ENCODE data around the gene ANAPC16.
"Not testable (repeated sequence)": the region's sequence is repeated elsewhere in the genome, so short reads cannot be mapped to it uniquely, and the experiment has no call there.

ANAPC16 gene

GRCh38 chr10:72206511-72207229 is 9.1 kb upstream of the ANAPC16 start:
- no peak overlapping the region for H3K4me3 ChIP-seq (ENCODE audit: low read depth, low read length)
- no peak for TF ChIP-seq CTCF (IDR thresholded peaks at IDR 0.05; ENCODE audit: insufficient read depth, low read depth, low read length, missing control alignments)
- no peak for DNase-seq (ENCODE audit: low read depth)

- not testable (repeated sequence) for DNase-seq (ENCODE audit: low read depth); H3K4me3 ChIP-seq (ENCODE audit: low read depth, low read length)
Observed at GRCh38 chr10:72208526-72208925, 7.3 kb upstream of the ANAPC16 start.

GRCh38 chr10:72211381-72211780 is 4.4 kb upstream of the ANAPC16 start:
- not testable (repeated sequence) for DNase-seq (ENCODE audit: low read depth); H3K4me3 ChIP-seq (ENCODE audit: low read depth, low read length)

- H3K4me3 ChIP-seq (ENCODE audit: low read depth, low read length); DNase-seq (ENCODE audit: low read depth): not testable (repeated sequence)
Observed at GRCh38 chr10:72211832-72212231, 4.0 kb upstream of the ANAPC16 start.

GRCh38 chr10:72218325-72218724 is 2.5 kb downstream of the ANAPC16 start:
- H3K4me3 ChIP-seq (ENCODE audit: low read depth, low read length): peak overlapping the region; percentile 90
- no peak for TF ChIP-seq CTCF (IDR thresholded peaks at IDR 0.05; ENCODE audit: insufficient read depth, low read depth, low read length, missing control alignments)
- peak; percentile 49 for DNase-seq (ENCODE audit: low read depth)

- no peak for DNase-seq (ENCODE audit: low read depth)
- TF ChIP-seq CTCF (IDR thresholded peaks at IDR 0.05; ENCODE audit: insufficient read depth, low read depth, low read length, missing control alignments): no peak
- H3K4me3 ChIP-seq (ENCODE audit: low read depth, low read length): peak overlapping the region; percentile 90
Observed at GRCh38 chr10:72218726-72219125, 2.9 kb downstream of the ANAPC16 start.

GRCh38 chr10:72219235-72219814 is 3.5 kb downstream of the ANAPC16 start:
- peak overlapping the region; percentile 90 for H3K4me3 ChIP-seq (ENCODE audit: low read depth, low read length)
- TF ChIP-seq CTCF (IDR thresholded peaks at IDR 0.05; ENCODE audit: insufficient read depth, low read depth, low read length, missing control alignments): no peak
- DNase-seq (ENCODE audit: low read depth): no peak

GRCh38 chr10:72220637-72221036 is 4.8 kb downstream of the ANAPC16 start:
- DNase-seq (ENCODE audit: low read depth): no peak
- no peak overlapping the region for H3K4me3 ChIP-seq (ENCODE audit: low read depth, low read length)
- TF ChIP-seq CTCF (IDR thresholded peaks at IDR 0.05; ENCODE audit: insufficient read depth, low read depth, low read length, missing control alignments): no peak

Data from GM12865 (cell line).